ENCODE data around the gene GALNT15.

DNA sequence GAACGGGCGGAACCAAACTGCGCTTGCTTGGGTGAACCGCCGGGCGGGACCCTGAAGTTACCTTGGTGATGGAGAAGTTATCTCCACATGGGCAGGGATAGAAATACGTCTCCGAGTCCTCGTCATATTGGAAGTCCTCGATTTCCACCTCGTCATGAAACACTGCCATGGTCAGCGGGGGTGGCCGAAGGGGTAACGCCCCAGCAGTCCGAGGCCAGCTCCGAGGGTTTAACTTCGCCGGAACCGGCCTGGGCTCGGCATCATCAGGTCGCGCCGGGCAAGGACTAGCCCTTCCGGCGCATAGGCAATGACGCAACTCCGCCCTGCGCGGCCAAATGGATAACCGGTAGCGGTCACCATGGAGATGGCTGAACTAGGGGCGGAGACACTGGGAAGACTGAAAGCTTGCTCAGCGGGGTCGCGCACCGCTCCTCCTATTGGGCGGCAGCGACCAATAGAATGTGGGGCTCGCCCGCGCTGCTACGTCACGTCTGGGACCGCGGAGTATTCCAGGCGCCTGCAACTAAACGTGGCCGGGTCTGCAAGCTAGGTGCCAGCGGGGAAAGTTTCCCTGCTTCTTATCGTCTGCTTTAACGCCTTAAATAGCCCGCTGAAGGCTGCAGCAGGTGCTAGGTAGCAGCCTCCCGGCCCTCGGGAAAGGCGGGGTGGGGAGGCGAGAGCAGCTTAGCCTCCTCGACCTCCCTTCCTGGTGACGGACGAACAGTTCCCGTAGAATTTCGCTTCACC, 90.4 kb downstream of the GALNT15 start, which contains the start of the genes DPH3 and OXNAD1:
- no peak for TF ChIP-seq CTCF (IDR thresholded peaks at IDR 0.05; ENCODE audit: extremely low read depth in 1 of 2, insufficient read depth in 1 of 2, low read depth in 1 of 2, low read length in 2 of 2)
- TF ChIP-seq EZH2 (IDR thresholded peaks at IDR 0.05; ENCODE audit: borderline replicate concordance, low read depth, low read length, severe bottlenecking), result no peak
